ENCODE results near the gene CHST8. TPM values are rescaled to one million over a fixed set of nuclear protein-coding genes. Genes with fewer than 3 reads are reported as not detected.

The CHST8 gene
- polyA plus RNA-seq, 1 of the 3 experiments (the other 2 are of a cell fraction), result 0.05 TPM

GRCh38 chr19:33724021-33724720 is 102.4 kb downstream of the CHST8 start:
- CTCF ChIA-PET, result interaction anchor here (0.8 to 3.1 kb wide), 8 partner anchors 19 to 54 kb away, joined by 3 to 11 read pairs (median 4); no protein-coding TSS in a partner anchor
- H3F3A ChIP-seq (replicated peaks; ENCODE audit: insufficient read depth), result no peaks in the 10 kb centered on the region

More at GRCh38 chr19:33724021-33724720, 102.4 kb downstream of the CHST8 start:
- Histone ChIP-seq H3K4me3 (ENCODE audit: low read depth in 2 of 2, low read length in 1 of 2) (no peak overlapping the region), H3K36me3 (replicated peaks in 1 of 2; ENCODE audit: control insufficient read depth in 1 of 2, insufficient read depth in 2 of 2, low read length in 1 of 2) (no peaks in the 10 kb centered on the region), H3K27me3 (ENCODE audit: insufficient read depth) (no peaks in the 10 kb centered on the region), H2AFZ (ENCODE audit: low read depth) (no peak overlapping the region), H3K9ac (no peak overlapping the region), H3K4me1 (ENCODE audit: control insufficient read depth in 1 of 2, insufficient read depth in 2 of 2, low read depth in 1 of 2, low read length in 1 of 2) (peaks cover 0 to 58% of the 10 kb centered on the region in 2 experiments; a peak in 1 of 4 replicates), H3K27ac (ENCODE audit: low read depth in 2 of 2, low read length in 1 of 2) (peak overlapping the region in 1 of 2 experiments; percentile 39; a peak in 1 of 4 replicates), H3K79me2 (ENCODE audit: insufficient read depth) (no peaks in the 10 kb centered on the region), H4K20me1 (ENCODE audit: insufficient read depth) (no peaks in the 10 kb centered on the region), H3K9me2 (no peaks in the 10 kb centered on the region), H3K9me3 (no peaks in the 10 kb centered on the region), H3K4me2 (no peak overlapping the region)
- TF ChIP-seq USF2 (IDR thresholded peaks at IDR 0.05; ENCODE audit: borderline replicate concordance, low read depth, low read length), result no peak
- no peak for TF ChIP-seq REST (IDR thresholded peaks at IDR 0.05; ENCODE audit: low read depth, low read length)
- TF ChIP-seq SMC3 (IDR thresholded peaks at IDR 0.05; ENCODE audit: low read depth, low read length), result no peak
- no peak for TF ChIP-seq RFX5 (IDR thresholded peaks at IDR 0.05; ENCODE audit: low read length)
- no peak for TF ChIP-seq TEAD4 (IDR thresholded peaks at IDR 0.05; ENCODE audit: borderline replicate concordance, insufficient read depth)
- no peak for TF ChIP-seq NFIC (IDR thresholded peaks at IDR 0.05; ENCODE audit: borderline replicate concordance)
- no peak for TF ChIP-seq MXI1 (IDR thresholded peaks at IDR 0.05; ENCODE audit: low read depth, low read length)
- TF ChIP-seq YY1 (IDR thresholded peaks at IDR 0.05; ENCODE audit: low read depth), result no peak
- POLR2A ChIA-PET, result interaction anchor here (1.0 to 1.4 kb wide), 2 partner anchors 9 to 217 kb away, joined by 3 to 6 read pairs; no protein-coding TSS in a partner anchor
- WGBS (ENCODE audit: low lambda C conversion rate), result 22% methylated on average over 3 of the region's 15 CpGs
- DNase-seq, result no peak

All from SK-N-SH (cell line).